ENCODE data around the gene PAIP2B.

PAIP2B gene

DNA sequence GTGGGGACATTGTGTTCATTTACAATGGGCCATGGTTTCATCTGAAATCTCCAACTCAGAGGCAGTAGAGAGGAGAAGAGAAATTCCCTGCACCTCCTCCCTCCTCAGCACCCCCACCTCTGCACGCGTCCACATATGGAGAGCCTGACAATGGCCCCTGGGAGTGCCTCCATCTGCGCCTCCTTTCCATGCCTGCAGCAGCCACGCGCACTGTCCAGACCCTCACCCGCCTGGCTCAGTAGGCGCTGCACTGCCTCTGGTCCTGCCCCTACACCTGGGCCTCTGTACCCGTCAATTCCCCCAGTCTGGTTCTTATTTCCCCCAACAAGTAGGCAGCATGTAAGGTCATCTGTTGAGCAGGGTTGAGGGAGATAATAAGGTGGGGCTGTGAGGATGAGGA, 72.6 kb downstream of the PAIP2B start:
- no peak for DNase-seq (ENCODE audit: low read depth)
- TF ChIP-seq, protein P1, sequence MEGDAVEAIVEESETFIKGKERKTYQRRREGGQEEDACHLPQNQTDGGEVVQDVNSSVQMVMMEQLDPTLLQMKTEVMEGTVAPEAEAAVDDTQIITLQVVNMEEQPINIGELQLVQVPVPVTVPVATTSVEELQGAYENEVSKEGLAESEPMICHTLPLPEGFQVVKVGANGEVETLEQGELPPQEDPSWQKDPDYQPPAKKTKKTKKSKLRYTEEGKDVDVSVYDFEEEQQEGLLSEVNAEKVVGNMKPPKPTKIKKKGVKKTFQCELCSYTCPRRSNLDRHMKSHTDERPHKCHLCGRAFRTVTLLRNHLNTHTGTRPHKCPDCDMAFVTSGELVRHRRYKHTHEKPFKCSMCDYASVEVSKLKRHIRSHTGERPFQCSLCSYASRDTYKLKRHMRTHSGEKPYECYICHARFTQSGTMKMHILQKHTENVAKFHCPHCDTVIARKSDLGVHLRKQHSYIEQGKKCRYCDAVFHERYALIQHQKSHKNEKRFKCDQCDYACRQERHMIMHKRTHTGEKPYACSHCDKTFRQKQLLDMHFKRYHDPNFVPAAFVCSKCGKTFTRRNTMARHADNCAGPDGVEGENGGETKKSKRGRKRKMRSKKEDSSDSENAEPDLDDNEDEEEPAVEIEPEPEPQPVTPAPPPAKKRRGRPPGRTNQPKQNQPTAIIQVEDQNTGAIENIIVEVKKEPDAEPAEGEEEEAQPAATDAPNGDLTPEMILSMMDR (conservative IDR thresholded peaks at IDR 0.05; ENCODE audit: low read depth, low read length), result no peak
- no peak overlapping the region for H3K4me3 ChIP-seq (ENCODE audit: low read length)

DNA sequence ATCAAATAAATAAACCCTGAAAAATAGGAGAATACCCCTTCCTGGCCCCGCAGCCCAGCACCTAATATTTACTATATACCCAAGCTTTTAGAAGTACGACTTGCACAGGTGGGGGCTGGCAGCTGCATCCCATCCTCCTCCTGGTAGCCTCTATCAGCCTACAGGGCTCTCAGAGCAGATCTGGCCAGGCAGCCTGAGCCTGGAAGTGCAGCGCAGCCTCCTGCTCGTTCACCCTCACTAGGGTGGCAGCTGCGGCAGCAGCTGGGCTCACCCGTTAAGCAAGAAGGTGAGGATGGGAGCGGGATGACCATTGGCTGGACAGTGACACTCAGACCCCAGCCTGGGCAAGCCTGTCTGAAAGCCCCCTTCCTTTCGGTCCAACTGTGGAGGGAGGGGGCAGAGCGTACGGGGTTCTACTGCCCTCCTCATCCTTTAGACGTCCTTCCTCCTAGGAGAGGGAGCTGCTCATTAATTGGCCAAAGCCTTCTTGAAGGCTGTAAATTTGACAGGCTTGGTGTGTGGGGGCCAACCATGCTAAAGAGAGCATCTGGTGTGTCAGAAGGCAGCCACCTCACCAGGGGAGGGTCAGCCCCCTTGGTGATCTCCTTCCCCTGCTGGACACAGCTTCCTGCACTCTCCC, 73.2 kb downstream of the PAIP2B start:
- TF ChIP-seq, protein P1 (conservative IDR thresholded peaks at IDR 0.05; ENCODE audit: low read depth, low read length), result no peak
- H3K4me3 ChIP-seq (ENCODE audit: low read length), result no peak overlapping the region
- DNase-seq (ENCODE audit: low read depth), result no peak

DNA sequence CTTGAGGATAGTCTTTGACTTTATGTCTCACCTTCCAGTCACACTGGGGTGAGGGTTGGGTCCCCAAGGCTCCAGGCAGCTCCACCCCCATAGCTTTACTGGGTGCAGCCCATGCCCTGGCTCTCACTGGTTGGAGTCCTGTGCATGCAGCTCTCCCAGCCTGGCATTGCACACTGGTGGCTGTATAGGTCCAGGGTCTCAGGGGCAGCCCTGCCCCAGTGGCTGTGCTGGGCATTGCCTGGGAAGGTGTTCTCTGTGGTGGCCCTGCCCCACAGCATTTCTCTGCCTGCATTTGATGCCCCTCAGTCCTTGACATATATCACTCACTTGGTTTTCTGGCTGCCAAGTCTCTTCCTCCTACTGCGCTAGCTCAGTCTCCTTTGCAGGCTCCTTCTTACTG, 75.3 kb downstream of the PAIP2B start:
- no peak overlapping the region for H3K4me3 ChIP-seq (ENCODE audit: low read length)
- TF ChIP-seq, protein P1 (conservative IDR thresholded peaks at IDR 0.05; ENCODE audit: low read depth, low read length), result no peak
- no peak for DNase-seq (ENCODE audit: low read depth)

DNA sequence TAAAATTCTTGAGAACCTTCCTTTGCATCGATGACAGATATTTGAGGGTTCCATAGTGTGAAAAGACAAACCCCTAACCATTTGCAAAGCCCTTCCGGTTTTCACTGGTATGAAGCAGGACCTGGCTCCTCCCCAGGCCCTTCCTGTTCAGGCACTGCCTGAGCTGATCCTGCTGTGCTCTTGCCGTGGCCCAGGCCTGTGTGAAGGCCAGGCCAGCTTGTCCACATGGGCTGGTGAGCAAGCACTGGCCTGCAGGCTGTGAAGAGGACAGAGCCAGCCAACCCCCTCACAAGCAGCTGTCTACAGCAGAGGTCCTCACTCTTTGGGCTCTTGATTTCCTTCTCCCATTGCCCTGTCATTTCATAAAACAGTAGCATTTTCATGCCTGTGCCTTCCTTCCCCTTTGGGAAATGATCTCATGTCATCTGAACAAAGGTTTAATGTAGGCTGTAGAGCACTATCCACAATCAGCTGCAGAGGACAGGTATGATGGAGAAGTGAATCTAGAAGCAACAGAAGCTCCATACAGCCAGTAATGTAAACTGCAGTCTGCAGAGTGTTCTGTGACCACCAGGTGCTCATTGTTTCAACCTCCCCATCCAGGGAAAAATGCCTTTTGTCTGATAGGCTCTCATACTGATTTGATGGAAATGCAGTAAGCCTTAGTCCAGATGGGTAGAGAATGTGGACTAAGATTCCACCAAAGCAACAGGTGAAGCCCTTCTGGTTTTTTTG, 76.7 kb downstream of the PAIP2B start:
- TF ChIP-seq, protein P1 (conservative IDR thresholded peaks at IDR 0.05; ENCODE audit: low read depth, low read length), result no peak
- DNase-seq (ENCODE audit: low read depth), result no peak

DNA sequence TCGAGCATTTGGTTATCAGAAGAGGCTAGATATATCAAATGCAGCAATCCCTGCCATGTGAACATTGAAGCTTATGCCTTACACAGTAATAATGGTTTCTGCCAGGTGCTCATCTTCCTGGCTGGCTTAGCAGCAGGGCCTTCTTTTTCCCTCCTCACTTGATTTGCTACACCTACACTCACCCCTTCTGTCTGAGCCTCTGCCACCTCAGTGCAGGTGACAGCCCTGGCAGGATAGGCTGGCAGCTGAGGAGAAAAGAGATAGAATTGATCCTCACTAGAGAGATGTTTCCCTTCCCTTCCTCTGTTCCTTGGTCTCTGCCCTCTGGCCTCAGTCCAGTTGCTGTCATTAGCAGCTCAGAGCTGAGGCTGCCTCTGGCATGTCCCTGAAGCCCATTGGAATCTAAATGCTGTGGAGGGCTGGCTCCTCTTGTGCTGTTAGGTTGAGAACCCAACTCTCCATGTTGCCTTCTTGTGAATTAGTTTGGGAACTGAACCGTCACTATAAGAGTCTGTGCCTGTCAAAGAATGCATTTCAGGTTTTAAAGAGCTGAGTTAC, 78.3 kb downstream of the PAIP2B start:
- TF ChIP-seq, protein P1 (conservative IDR thresholded peaks at IDR 0.05; ENCODE audit: low read depth, low read length), result no peak
- DNase-seq (ENCODE audit: low read depth), result no peak
- H3K4me3 ChIP-seq (ENCODE audit: low read length), result no peak overlapping the region

More for the DNA sequence above, 76.7 kb downstream of the PAIP2B start:
- H3K4me3 ChIP-seq (ENCODE audit: low read length), result no peak overlapping the region

DNA sequence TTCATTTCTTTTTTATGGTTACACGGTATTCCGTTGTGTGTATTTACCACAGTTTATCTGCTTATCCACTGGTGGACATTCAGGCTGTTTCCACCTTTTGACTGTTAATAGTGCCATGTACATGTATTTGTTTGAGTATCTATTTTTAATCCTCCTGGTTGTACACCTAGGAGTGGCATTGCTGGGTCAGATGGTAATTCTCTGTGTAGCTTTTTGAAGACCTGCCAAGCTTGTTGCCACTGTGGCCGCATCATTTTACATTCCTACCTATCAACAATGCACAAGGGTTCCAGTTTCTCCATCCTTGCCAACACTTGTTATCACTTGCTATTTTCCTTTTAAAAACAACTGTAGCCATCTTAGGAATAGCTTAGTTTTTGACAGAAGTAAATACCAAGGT, 83.1 kb downstream of the PAIP2B start:
- TF ChIP-seq, protein P1 (conservative IDR thresholded peaks at IDR 0.05; ENCODE audit: low read depth, low read length), result no peak
- H3K4me3 ChIP-seq (ENCODE audit: low read length), result no peak overlapping the region
- no peak for DNase-seq (ENCODE audit: low read depth)

Data from retinal pigment epithelial cell (primary cell).